Mesothelial cell of epicardium (in vitro differentiated cells): ENCODE results near the gene CLPSL2. TPM values are rescaled to one million over a fixed set of nuclear protein-coding genes. Genes with fewer than 3 reads are reported as not detected.

Experiments used
- DNase-seq, 2 experiments: peaks; one replicate each; pipeline ENCODE4 v3.0.0; 2021; ENCODE audit warnings: low spot score in 2 of 2; ENCODE audit not compliant: unreplicated experiment in 2 of 2
- H3K27ac Mint-ChIP-seq: 2 replicates; pipeline ENCODE4 v1.8.0; 2021; ENCODE audit warnings: mixed read lengths
- H3K27me3 Mint-ChIP-seq: 2 replicates; pipeline ENCODE4 v1.8.0; 2021; ENCODE audit warnings: low read depth, mixed read lengths
- H3K36me3 Mint-ChIP-seq: 2 replicates; pipeline ENCODE4 v1.8.0; 2021; ENCODE audit warnings: mixed read lengths
- H3K4me1 Mint-ChIP-seq: 2 replicates; pipeline ENCODE4 v1.8.0; 2021; ENCODE audit warnings: mixed read lengths
- H3K4me3 Mint-ChIP-seq: 2 replicates; pipeline ENCODE4 v1.8.0; 2021; ENCODE audit warnings: mild to moderate bottlenecking, moderate library complexity, mixed read lengths
- H3K9me3 Mint-ChIP-seq: 2 replicates; pipeline ENCODE4 v1.8.0; 2021; ENCODE audit warnings: mixed read lengths
- CTCF ChIP-seq: fragments of 200-600 bp; sonication (generic); IDR thresholded peaks from one replicate; pipeline ENCODE4 v1.5.0; 2021; ENCODE audit warnings: antibody characterized with exemption; ENCODE audit not compliant: unreplicated experiment
- total RNA-seq: library from RNA; stranded (reverse); gene quantifications from 3 replicates; pipeline ENCODE4 v1.2.1, GENCODE V29; 2021

The CLPSL2 gene
- total RNA-seq, 1 donor from 2014 or later = not detected

- Mint-ChIP-seq H3K27ac (no peak overlapping the region), H3K4me3 (no peak overlapping the region), H3K27me3 (peaks cover 45% of the 10 kb centered on the region), H3K4me1 (no peaks in the 10 kb centered on the region), H3K36me3 (no peaks in the 10 kb centered on the region), H3K9me3 (no peaks in the 10 kb centered on the region)
- no peak for TF ChIP-seq CTCF
- no peak for DNase-seq
Observed at GRCh38 chr6:35790683-35791082, 14.3 kb downstream of the CLPSL2 start.

GRCh38 chr6:35794536-35795452 lies 18.4 kb downstream of the CLPSL2 start:
- H3K9me3 Mint-ChIP-seq = no peaks in the 10 kb centered on the region
- peaks cover 14% of the 10 kb centered on the region for H3K27me3 Mint-ChIP-seq
- H3K27ac Mint-ChIP-seq = no peak overlapping the region
- H3K36me3 Mint-ChIP-seq = no peaks in the 10 kb centered on the region
- no peak for DNase-seq
- H3K4me1 Mint-ChIP-seq = no peaks in the 10 kb centered on the region
- no peak overlapping the region for H3K4me3 Mint-ChIP-seq
- no peak for TF ChIP-seq CTCF

GRCh38 chr6:35795453-35796071 lies 19.2 kb downstream of the CLPSL2 start:
- Mint-ChIP-seq H3K36me3 (no peaks in the 10 kb centered on the region), H3K9me3 (no peaks in the 10 kb centered on the region), H3K4me3 (no peak overlapping the region), H3K27me3 (peaks cover 11% of the 10 kb centered on the region), H3K27ac (no peak overlapping the region), H3K4me1 (no peaks in the 10 kb centered on the region)
- no peak for TF ChIP-seq CTCF
- no peak for DNase-seq

GRCh38 chr6:35796236-35796635 lies 19.8 kb downstream of the CLPSL2 start:
- Mint-ChIP-seq H3K9me3 (no peaks in the 10 kb centered on the region), H3K4me3 (no peak overlapping the region), H3K27me3 (peaks cover 9% of the 10 kb centered on the region), H3K27ac (no peak overlapping the region), H3K36me3 (no peaks in the 10 kb centered on the region), H3K4me1 (no peaks in the 10 kb centered on the region)
- DNase-seq = no peak
- TF ChIP-seq CTCF = no peak

GRCh38 chr6:35797837-35798526 lies 21.6 kb downstream of the CLPSL2 start:
- no peaks in the 10 kb centered on the region for H3K4me1 Mint-ChIP-seq
- TF ChIP-seq CTCF = no peak
- H3K4me3 Mint-ChIP-seq = no peak overlapping the region
- no peak overlapping the region for H3K27ac Mint-ChIP-seq
- DNase-seq = no peak
- H3K9me3 Mint-ChIP-seq = no peaks in the 10 kb centered on the region
- H3K36me3 Mint-ChIP-seq = no peaks in the 10 kb centered on the region
- H3K27me3 Mint-ChIP-seq = peaks cover 9% of the 10 kb centered on the region
